ENCODE data around the gene XKR8.
"Not testable (repeated sequence)": the region's sequence is repeated elsewhere in the genome, so short reads cannot be mapped to it uniquely, and the experiment has no call there.

DNA sequence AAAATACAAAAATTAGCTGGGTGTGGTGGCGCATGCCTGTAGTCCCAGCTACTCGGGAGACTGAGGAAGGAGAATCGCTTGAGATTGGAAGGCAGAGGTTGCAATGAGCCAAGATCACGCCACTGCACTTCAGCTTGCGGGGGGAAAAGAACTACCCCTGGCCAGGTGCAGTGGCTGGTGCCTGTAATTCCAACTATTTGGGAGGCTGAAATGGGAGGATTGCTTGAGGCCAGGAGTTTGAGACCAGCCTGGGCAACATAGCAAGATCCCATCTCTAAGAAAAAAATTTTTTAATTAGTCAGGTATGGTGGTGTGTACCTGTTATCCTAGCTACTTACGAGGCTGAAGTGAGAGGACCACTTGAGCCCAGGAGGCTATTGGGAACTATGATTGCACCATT lies 34.8 kb downstream of the XKR8 start:
- TF ChIP-seq, protein P1, sequence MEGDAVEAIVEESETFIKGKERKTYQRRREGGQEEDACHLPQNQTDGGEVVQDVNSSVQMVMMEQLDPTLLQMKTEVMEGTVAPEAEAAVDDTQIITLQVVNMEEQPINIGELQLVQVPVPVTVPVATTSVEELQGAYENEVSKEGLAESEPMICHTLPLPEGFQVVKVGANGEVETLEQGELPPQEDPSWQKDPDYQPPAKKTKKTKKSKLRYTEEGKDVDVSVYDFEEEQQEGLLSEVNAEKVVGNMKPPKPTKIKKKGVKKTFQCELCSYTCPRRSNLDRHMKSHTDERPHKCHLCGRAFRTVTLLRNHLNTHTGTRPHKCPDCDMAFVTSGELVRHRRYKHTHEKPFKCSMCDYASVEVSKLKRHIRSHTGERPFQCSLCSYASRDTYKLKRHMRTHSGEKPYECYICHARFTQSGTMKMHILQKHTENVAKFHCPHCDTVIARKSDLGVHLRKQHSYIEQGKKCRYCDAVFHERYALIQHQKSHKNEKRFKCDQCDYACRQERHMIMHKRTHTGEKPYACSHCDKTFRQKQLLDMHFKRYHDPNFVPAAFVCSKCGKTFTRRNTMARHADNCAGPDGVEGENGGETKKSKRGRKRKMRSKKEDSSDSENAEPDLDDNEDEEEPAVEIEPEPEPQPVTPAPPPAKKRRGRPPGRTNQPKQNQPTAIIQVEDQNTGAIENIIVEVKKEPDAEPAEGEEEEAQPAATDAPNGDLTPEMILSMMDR (IDR thresholded peaks at IDR 0.05 in 2 of 3, conservative IDR thresholded peaks at IDR 0.05 in 1 of 3; ENCODE audit: control insufficient read depth in 2 of 3, extremely low read depth in 1 of 3, insufficient read depth in 1 of 3, low read depth in 3 of 3, low read length in 3 of 3): not testable (repeated sequence)
- TF ChIP-seq RCOR1 (conservative IDR thresholded peaks at IDR 0.05; ENCODE audit: low read depth, low read length); GABPA (IDR thresholded peaks at IDR 0.05; ENCODE audit: low read depth); EGR1 (IDR thresholded peaks at IDR 0.05; ENCODE audit: borderline replicate concordance in 1 of 2, low read depth in 2 of 2, low read length in 2 of 2); POLR2A (IDR thresholded peaks at IDR 0.05; ENCODE audit: low read depth, low read length); ESRRA (IDR thresholded peaks at IDR 0.05; ENCODE audit: low read length); NR2C2 (IDR thresholded peaks at IDR 0.05; ENCODE audit: borderline replicate concordance, control insufficient read depth, insufficient read length, low read depth); RELA (IDR thresholded peaks at IDR 0.05; ENCODE audit: borderline replicate concordance, partially characterized antibody); SMC3 (IDR thresholded peaks at IDR 0.05; ENCODE audit: borderline replicate concordance, low read length); NBN (IDR thresholded peaks at IDR 0.05): not testable (repeated sequence)
- TF ChIP-seq, protein P2, sequence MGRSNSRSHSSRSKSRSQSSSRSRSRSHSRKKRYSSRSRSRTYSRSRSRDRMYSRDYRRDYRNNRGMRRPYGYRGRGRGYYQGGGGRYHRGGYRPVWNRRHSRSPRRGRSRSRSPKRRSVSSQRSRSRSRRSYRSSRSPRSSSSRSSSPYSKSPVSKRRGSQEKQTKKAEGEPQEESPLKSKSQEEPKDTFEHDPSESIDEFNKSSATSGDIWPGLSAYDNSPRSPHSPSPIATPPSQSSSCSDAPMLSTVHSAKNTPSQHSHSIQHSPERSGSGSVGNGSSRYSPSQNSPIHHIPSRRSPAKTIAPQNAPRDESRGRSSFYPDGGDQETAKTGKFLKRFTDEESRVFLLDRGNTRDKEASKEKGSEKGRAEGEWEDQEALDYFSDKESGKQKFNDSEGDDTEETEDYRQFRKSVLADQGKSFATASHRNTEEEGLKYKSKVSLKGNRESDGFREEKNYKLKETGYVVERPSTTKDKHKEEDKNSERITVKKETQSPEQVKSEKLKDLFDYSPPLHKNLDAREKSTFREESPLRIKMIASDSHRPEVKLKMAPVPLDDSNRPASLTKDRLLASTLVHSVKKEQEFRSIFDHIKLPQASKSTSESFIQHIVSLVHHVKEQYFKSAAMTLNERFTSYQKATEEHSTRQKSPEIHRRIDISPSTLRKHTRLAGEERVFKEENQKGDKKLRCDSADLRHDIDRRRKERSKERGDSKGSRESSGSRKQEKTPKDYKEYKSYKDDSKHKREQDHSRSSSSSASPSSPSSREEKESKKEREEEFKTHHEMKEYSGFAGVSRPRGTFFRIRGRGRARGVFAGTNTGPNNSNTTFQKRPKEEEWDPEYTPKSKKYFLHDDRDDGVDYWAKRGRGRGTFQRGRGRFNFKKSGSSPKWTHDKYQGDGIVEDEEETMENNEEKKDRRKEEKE (IDR thresholded peaks at IDR 0.05): not testable (repeated sequence)
- TF ChIP-seq, protein P3, sequence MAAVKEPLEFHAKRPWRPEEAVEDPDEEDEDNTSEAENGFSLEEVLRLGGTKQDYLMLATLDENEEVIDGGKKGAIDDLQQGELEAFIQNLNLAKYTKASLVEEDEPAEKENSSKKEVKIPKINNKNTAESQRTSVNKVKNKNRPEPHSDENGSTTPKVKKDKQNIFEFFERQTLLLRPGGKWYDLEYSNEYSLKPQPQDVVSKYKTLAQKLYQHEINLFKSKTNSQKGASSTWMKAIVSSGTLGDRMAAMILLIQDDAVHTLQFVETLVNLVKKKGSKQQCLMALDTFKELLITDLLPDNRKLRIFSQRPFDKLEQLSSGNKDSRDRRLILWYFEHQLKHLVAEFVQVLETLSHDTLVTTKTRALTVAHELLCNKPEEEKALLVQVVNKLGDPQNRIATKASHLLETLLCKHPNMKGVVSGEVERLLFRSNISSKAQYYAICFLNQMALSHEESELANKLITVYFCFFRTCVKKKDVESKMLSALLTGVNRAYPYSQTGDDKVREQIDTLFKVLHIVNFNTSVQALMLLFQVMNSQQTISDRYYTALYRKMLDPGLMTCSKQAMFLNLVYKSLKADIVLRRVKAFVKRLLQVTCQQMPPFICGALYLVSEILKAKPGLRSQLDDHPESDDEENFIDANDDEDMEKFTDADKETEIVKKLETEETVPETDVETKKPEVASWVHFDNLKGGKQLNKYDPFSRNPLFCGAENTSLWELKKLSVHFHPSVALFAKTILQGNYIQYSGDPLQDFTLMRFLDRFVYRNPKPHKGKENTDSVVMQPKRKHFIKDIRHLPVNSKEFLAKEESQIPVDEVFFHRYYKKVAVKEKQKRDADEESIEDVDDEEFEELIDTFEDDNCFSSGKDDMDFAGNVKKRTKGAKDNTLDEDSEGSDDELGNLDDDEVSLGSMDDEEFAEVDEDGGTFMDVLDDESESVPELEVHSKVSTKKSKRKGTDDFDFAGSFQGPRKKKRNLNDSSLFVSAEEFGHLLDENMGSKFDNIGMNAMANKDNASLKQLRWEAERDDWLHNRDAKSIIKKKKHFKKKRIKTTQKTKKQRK (IDR thresholded peaks at IDR 0.05; ENCODE audit: low read depth, low read length): not testable (repeated sequence)

Measured in GM12878 (cell line).